ENCODE results near the gene DUSP19. TPM values are rescaled to one million over a fixed set of nuclear protein-coding genes. Genes with fewer than 3 reads are reported as not detected.
A peak's percentile ranks its signal among the peaks of the same experiment; 100 is the strongest.

Gene DUSP19
- total and polyA plus RNA-seq, 5 donors from 2014 or later = 0.21 to 1.7 (median 1.4) TPM

DNA sequence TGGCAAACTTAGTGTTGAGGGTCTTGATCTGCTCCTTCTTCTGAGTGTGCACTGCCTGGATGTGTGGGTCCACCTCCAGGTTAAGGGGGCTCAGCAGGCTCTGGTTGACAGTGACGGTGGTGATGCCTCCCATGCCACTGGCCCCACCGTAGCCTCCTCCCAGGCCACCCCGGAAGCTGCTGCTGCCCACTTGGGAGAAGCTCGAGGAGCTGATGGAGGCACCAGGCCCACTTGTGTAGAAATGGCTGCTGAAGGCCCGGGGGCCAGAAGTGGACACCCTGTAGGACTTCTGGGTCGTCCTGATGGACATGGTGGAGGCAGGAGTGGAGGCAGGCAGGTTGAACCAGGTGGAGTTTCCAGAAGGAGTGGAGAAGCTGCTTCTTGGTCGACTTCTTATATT, 6.4 kb upstream of the DUSP19 start:
- DNase-seq = no peak
- Histone ChIP-seq H3K4me1 (ENCODE audit: control insufficient read depth, insufficient read depth, low read length, poor library complexity, severe bottlenecking) (no peaks in the 10 kb centered on the region), H3K4me3 (ENCODE audit: low read depth, low read length) (no peak overlapping the region), H3K9me3 (ENCODE audit: control insufficient read depth in 2 of 2, low read length in 2 of 2) (no peaks in the 10 kb centered on the region), H3K27me3 (ENCODE audit: control insufficient read depth, insufficient read depth, low read length) (peaks cover 4% of the 10 kb centered on the region), H3K36me3 (ENCODE audit: control insufficient read depth, insufficient read depth, low read length) (no peaks in the 10 kb centered on the region), H3K27ac (ENCODE audit: insufficient read depth, low read length, poor library complexity, severe bottlenecking) (no peak overlapping the region)
- Mint-ChIP-seq H3K27ac (no peak overlapping the region), H3K4me3 (no peak overlapping the region), H3K27me3 (peaks cover 15% of the 10 kb centered on the region), H3K4me1 (no peaks in the 10 kb centered on the region), H3K36me3 (no peaks in the 10 kb centered on the region), H3K9me3 (no peaks in the 10 kb centered on the region)
- no peak for ATAC-seq (ENCODE audit: low read depth in 2 of 2)

- H3K27ac Mint-ChIP-seq = peak overlapping the region; percentile 78 to 91 (median 85)
- peak in 1 of 3 donors; percentile 7 for DNase-seq
- H3K4me1 Mint-ChIP-seq = peaks cover 0 to 14% (median 10%) of the 10 kb centered on the region in 4 donors
- Histone ChIP-seq H3K4me1 (ENCODE audit: control insufficient read depth, insufficient read depth, low read length, poor library complexity, severe bottlenecking) (peaks cover 10% of the 10 kb centered on the region), H3K9me3 (ENCODE audit: control insufficient read depth in 2 of 2, low read length in 2 of 2) (no peaks in the 10 kb centered on the region), H3K27me3 (ENCODE audit: control insufficient read depth, insufficient read depth, low read length) (peaks cover 9% of the 10 kb centered on the region), H3K4me3 (ENCODE audit: low read depth, low read length) (peak overlapping the region; percentile 92), H3K27ac (ENCODE audit: insufficient read depth, low read length, poor library complexity, severe bottlenecking) (no peak overlapping the region), H3K36me3 (ENCODE audit: control insufficient read depth, insufficient read depth, low read length) (no peaks in the 10 kb centered on the region)
- H3K27me3 Mint-ChIP-seq = peaks cover 4% of the 10 kb centered on the region
- H3K4me3 Mint-ChIP-seq = peak overlapping the region; percentile 94 to 97 (median 97)
- no peaks in the 10 kb centered on the region for H3K9me3 Mint-ChIP-seq
- peak; percentile 22 to 35 for ATAC-seq (ENCODE audit: low read depth in 2 of 2)
- H3K36me3 Mint-ChIP-seq = no peaks in the 10 kb centered on the region
Observed at GRCh38 chr2:183078163-183078463, 434 bp upstream of the DUSP19 start.

DNA sequence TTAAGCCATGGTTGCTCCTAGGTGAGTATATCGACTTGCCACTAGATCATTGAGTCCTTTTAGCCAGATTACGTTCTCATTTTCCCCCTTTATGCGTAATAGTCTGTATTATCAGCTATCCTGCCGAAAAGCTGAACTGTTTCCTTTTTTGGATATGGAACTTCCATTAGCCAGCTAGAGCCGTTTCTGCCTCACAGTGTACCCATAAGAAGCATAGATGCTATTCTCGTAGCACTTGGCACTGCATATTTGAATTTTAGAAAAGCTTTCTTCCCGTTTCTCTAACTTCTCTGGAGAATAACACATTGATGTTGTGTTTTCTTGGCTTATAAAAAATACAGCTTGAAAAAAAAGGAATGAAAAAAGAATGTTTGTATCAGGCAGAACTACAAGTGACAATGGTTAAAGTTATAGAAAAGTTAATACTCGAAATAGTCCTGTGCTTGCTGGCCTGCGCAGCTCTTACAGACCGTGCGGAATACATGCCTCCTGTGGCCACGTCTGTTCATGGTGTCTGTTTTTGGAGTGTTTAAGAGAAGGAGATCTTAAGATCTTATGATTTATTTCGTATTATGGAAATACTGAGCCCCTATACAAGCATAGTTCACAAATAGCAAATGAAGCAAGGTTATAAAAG, 710 bp downstream of the DUSP19 start:
- peak overlapping the region; percentile 92 for H3K4me3 ChIP-seq (ENCODE audit: low read depth, low read length)
- peak overlapping the region; percentile 94 to 97 (median 97) for H3K4me3 Mint-ChIP-seq
- peaks cover 5% of the 10 kb centered on the region for H3K27me3 Mint-ChIP-seq
- H3K9me3 Mint-ChIP-seq = no peaks in the 10 kb centered on the region
- DNase-seq (no peak), ATAC-seq (ENCODE audit: low read depth in 2 of 2) (peak; percentile 10 to 40)
- no peaks in the 10 kb centered on the region for H3K36me3 Mint-ChIP-seq
- H3K9me3 ChIP-seq (ENCODE audit: control insufficient read depth in 2 of 2, low read length in 2 of 2) = no peaks in the 10 kb centered on the region
- H3K4me1 Mint-ChIP-seq = peaks cover 0 to 14% (median 10%) of the 10 kb centered on the region in 4 donors
- H3K27me3 ChIP-seq (ENCODE audit: control insufficient read depth, insufficient read depth, low read length) = peaks cover 9% of the 10 kb centered on the region
- peak overlapping the region; percentile 20 to 91 (median 78) for H3K27ac Mint-ChIP-seq
- peaks cover 10% of the 10 kb centered on the region for H3K4me1 ChIP-seq (ENCODE audit: control insufficient read depth, insufficient read depth, low read length, poor library complexity, severe bottlenecking)
- no peaks in the 10 kb centered on the region for H3K36me3 ChIP-seq (ENCODE audit: control insufficient read depth, insufficient read depth, low read length)
- no peak overlapping the region for H3K27ac ChIP-seq (ENCODE audit: insufficient read depth, low read length, poor library complexity, severe bottlenecking)

- H3K4me1 Mint-ChIP-seq = peaks cover 0 to 14% (median 10%) of the 10 kb centered on the region in 4 donors
- H3K4me3 Mint-ChIP-seq = no peak overlapping the region
- H3K4me3 ChIP-seq (ENCODE audit: low read depth, low read length) = no peak overlapping the region
- H3K9me3 Mint-ChIP-seq = no peaks in the 10 kb centered on the region
- H3K4me1 ChIP-seq (ENCODE audit: control insufficient read depth, insufficient read depth, low read length, poor library complexity, severe bottlenecking) = peaks cover 10% of the 10 kb centered on the region
- ATAC-seq (ENCODE audit: low read depth in 2 of 2) (no peak), DNase-seq (no peak)
- H3K36me3 Mint-ChIP-seq = no peaks in the 10 kb centered on the region
- no peak overlapping the region for H3K27ac ChIP-seq (ENCODE audit: insufficient read depth, low read length, poor library complexity, severe bottlenecking)
- H3K27me3 Mint-ChIP-seq = peaks cover 5% of the 10 kb centered on the region
- H3K36me3 ChIP-seq (ENCODE audit: control insufficient read depth, insufficient read depth, low read length) = no peaks in the 10 kb centered on the region
- peaks cover 6% of the 10 kb centered on the region for H3K27me3 ChIP-seq (ENCODE audit: control insufficient read depth, insufficient read depth, low read length)
- H3K27ac Mint-ChIP-seq = no peak overlapping the region
- no peaks in the 10 kb centered on the region for H3K9me3 ChIP-seq (ENCODE audit: control insufficient read depth in 2 of 2, low read length in 2 of 2)
Observed at GRCh38 chr2:183081911-183082310, 3.4 kb downstream of the DUSP19 start.

GRCh38 chr2:183088061-183088460, 9.5 kb downstream of the DUSP19 start:
- H3K27ac Mint-ChIP-seq = no peak overlapping the region
- no peaks in the 10 kb centered on the region for H3K4me1 ChIP-seq (ENCODE audit: control insufficient read depth, insufficient read depth, low read length, poor library complexity, severe bottlenecking)
- H3K9me3 Mint-ChIP-seq = no peaks in the 10 kb centered on the region
- H3K27ac ChIP-seq (ENCODE audit: insufficient read depth, low read length, poor library complexity, severe bottlenecking) = no peak overlapping the region
- peaks cover 0 to 9% (median 2%) of the 10 kb centered on the region in 4 donors for H3K4me1 Mint-ChIP-seq
- no peaks in the 10 kb centered on the region for H3K9me3 ChIP-seq (ENCODE audit: control insufficient read depth in 2 of 2, low read length in 2 of 2)
- H3K36me3 Mint-ChIP-seq = peaks cover 10% of the 10 kb centered on the region
- H3K27me3 ChIP-seq (ENCODE audit: control insufficient read depth, insufficient read depth, low read length) = no peaks in the 10 kb centered on the region
- DNase-seq (no peak), ATAC-seq (ENCODE audit: low read depth in 2 of 2) (no peak)
- H3K36me3 ChIP-seq (ENCODE audit: control insufficient read depth, insufficient read depth, low read length) = no peaks in the 10 kb centered on the region
- H3K4me3 ChIP-seq (ENCODE audit: low read depth, low read length) = no peak overlapping the region
- no peak overlapping the region for H3K4me3 Mint-ChIP-seq
- H3K27me3 Mint-ChIP-seq = peaks cover 1% of the 10 kb centered on the region

GRCh38 chr2:183089192-183089851, 10.8 kb downstream of the DUSP19 start:
- DNase-seq = no peak
- Histone ChIP-seq H3K27ac (ENCODE audit: insufficient read depth, low read length, poor library complexity, severe bottlenecking) (no peak overlapping the region), H3K36me3 (ENCODE audit: control insufficient read depth, insufficient read depth, low read length) (no peaks in the 10 kb centered on the region), H3K27me3 (ENCODE audit: control insufficient read depth, insufficient read depth, low read length) (no peaks in the 10 kb centered on the region), H3K4me3 (ENCODE audit: low read depth, low read length) (no peak overlapping the region), H3K9me3 (ENCODE audit: control insufficient read depth in 2 of 2, low read length in 2 of 2) (no peaks in the 10 kb centered on the region), H3K4me1 (ENCODE audit: control insufficient read depth, insufficient read depth, low read length, poor library complexity, severe bottlenecking) (no peaks in the 10 kb centered on the region)
- Mint-ChIP-seq H3K27me3 (no peaks in the 10 kb centered on the region), H3K4me3 (no peak overlapping the region), H3K4me1 (peaks cover under 1 to 11% (median 5%) of the 10 kb centered on the region in 4 donors), H3K36me3 (peaks cover 10% of the 10 kb centered on the region), H3K27ac (no peak overlapping the region), H3K9me3 (no peaks in the 10 kb centered on the region)
- no peak for ATAC-seq (ENCODE audit: low read depth in 2 of 2)

GRCh38 chr2:183091318-183091953, 12.9 kb downstream of the DUSP19 start:
- no peak overlapping the region for H3K27ac ChIP-seq (ENCODE audit: insufficient read depth, low read length, poor library complexity, severe bottlenecking)
- no peak overlapping the region for H3K4me3 ChIP-seq (ENCODE audit: low read depth, low read length)
- no peak for DNase-seq
- Mint-ChIP-seq H3K36me3 (peaks cover 11% of the 10 kb centered on the region), H3K4me3 (no peak overlapping the region), H3K27ac (no peak overlapping the region), H3K4me1 (peaks cover 2 to 12% (median 8%) of the 10 kb centered on the region in 4 donors), H3K9me3 (no peaks in the 10 kb centered on the region), H3K27me3 (no peaks in the 10 kb centered on the region)
- no peaks in the 10 kb centered on the region for H3K27me3 ChIP-seq (ENCODE audit: control insufficient read depth, insufficient read depth, low read length)
- no peaks in the 10 kb centered on the region for H3K36me3 ChIP-seq (ENCODE audit: control insufficient read depth, insufficient read depth, low read length)
- no peak for ATAC-seq (ENCODE audit: low read depth in 2 of 2)
- H3K9me3 ChIP-seq (ENCODE audit: control insufficient read depth in 2 of 2, low read length in 2 of 2) = no peaks in the 10 kb centered on the region
- H3K4me1 ChIP-seq (ENCODE audit: control insufficient read depth, insufficient read depth, low read length, poor library complexity, severe bottlenecking) = no peaks in the 10 kb centered on the region

Data from CD4-positive, CD25-positive, alpha-beta regulatory T cell (primary cell).